GM12873 (cell line): ENCODE measurements around the gene C2orf72.

Experiments used
- CTCF ChIP-seq: IDR thresholded peaks from 2 replicates; pipeline ENCODE4 v1.5.1; 2012; ENCODE audit warnings: low read depth, mild to moderate bottlenecking, moderate library complexity, low read length, control low read depth; ENCODE audit not compliant: insufficient read depth; ENCODE audit errors: missing control alignments

Gene C2orf72

DNA sequence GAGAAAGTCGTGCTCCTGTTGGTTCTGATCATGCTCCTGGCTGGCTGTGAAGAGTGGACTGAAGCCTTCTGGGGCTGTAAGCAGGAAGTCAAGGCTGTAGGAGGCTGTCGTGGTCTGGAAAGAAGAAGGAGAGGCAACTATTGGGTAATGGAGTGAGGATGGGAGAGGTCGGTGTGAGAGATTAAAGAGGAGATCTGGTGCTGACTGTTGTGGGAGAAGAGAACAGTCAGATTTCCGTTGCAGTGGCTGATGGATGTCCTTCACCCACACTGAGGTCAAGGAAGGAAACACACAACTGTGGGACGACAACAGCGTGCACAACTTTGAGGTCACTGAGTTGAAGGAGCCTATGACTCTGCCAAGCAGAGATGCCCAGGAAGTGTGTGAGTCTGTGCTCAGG lies 16.5 kb downstream of the C2orf72 start:
- TF ChIP-seq CTCF = no peak

DNA sequence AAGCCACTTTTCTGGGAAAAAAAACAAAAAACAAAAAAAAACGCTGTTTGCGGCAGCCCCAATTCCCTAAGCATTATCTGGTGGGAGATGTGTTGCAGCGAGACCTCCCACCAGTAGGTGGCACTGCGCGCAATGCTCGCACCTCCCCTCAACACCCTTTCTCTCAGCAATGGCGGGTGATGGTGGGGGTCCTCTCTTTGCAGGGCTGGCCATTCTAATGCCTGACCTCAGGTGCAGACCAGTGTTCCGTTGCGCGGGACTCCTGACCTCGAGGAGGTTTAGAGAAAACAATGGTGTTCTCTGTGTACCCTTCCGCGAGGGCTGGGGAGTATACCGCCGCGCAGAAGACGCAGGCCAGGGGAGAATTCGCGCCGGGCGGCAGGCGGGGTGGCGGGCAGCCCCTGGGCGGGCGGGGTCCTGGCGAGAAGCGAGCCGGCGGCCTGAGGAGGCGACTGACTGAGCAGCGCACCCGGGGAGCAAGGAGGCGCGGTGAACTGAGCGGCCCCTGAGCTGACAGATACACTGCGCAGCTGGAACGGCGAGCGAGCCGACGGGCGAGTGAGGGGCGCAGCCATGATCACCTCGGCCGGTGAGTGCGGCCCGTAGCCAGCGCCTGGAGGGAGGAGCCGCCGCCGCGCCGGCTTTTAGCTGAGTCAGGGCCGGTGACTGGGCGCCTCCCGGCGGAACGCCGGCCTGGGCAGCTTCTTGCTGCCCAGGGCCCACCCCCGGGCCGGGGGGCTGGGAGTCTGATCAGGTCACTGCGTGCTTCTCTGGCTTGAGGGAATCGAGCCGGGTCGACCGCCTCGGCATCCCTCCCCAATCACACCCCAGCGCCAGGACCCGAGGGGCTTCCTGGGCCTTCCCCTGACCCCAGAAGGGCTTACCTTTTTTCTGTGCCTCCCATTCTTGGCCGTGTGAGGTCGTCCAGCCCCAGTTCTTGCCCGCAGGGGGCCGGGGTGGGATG lies 19.4 kb downstream of the C2orf72 start, which contains the start of gene PSMD1:
Gene PSMD1 (plus strand): TSS at position 415 of the 964 bp plus-strand sequence. CDS start 159 bp downstream, at position 574.
- peak; percentile 97 for TF ChIP-seq CTCF

DNA sequence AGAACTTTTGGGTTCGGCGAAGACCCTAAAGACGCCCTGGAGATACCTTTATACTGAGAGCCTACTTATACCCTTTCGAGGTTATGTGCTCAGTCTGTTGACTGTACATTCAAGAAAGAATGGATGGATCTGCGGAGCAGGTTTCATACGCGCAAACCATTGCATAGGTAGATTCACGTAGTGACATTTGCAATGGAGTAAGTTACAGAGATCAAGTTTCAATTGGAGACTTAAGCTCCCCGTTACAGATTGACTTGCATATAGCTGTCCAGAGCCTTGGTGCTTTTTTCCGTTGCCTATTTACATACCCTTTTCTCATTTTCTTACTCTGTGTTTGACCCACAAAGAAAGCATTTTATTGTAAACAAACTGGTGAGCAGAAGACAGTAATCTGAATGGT lies 20.3 kb downstream of the C2orf72 start:
- TF ChIP-seq CTCF = no peak

DNA sequence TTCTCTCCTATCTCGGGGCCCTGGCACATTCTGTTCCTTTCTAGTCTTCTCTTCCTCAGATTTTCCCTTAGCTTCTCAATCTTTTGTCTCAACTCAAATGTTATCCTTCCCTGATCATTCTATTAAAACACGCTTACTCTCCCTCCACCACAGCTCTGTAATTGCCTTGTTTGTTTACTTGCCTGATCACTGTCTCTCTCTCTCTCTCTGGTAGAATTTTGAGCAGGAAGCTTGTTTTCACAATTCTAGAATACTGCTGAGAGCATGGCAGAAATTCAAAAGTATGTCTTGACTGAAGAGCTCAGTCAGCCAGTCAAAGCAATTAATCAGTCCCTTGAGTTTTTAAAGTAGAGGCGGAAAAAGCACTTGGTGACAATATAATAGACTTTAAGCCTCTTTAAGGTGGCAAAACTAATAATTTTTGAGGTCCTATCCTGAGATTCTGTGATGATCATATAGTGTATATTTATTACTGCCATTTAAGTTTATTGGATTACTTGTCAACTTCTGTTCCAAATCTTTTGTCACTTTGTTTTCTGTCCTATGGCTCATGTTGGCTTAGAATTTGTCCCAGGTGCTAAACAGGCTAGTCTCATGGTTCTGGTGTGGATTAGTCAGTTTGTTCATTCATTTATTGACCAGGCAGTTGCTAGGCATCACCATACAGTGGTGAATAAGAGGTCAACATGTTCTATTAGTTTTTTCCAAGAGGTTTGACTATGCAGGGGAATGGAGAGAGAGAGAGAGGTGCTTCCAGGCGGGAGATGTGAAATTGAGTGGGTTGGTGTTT lies 21.6 kb downstream of the C2orf72 start:
- TF ChIP-seq CTCF = no peak

DNA sequence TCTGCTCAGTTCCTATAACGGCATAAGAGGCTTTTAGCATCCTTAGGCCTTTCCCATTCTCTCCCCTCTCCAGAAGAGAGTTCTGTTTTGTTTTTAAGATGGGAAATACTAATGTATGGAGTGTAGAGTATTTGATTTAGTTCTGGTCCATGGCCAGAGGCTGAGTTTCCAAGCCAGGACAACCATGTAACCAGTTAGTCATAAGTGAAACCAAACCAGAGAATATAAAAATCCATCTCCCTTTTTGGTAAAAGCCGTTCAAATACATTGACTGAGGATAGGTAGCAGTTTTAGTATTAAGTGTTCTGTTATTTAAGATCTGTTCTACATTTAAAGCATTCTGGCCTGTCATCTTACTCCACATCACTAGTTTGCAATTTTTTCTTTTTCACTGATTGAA lies 22.4 kb downstream of the C2orf72 start:
- TF ChIP-seq CTCF = no peak

DNA sequence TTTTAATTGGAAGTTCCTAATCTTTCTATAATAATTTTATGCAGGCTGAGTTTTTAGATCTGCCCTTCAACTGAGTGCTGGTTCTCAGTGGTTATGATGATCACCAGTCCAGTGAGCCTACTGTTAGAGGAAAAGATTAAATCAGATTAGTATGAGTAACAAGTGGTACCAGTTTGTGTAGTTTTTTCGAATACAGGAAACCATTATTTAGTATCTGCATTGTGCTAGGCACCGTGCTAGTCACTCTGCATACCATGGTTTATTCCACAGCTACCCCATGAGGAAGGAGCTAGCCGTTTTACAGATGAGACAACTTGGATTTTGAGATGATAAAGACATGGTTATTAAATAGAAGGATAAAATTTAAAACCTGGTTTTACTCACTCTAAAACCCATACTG lies 25.5 kb downstream of the C2orf72 start:
- TF ChIP-seq CTCF = no peak

DNA sequence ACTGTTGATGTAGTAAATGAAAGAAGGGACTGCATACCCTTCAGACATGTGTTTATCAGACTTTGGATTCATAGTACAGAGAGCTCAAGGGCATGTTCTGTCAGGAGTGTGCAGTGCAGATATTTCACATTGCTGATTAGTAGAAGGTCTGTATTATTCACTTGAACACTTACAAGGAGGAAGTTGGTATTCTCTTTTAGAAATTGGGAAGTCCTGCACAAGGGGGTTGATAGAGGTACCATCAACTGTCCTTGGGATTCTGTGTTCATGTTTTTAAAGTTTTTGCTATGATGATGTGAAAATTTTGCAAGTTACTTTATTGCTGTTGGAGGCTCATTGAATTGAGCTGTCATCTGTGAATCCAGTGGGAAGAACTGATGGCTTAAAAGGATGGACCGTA lies 26.0 kb downstream of the C2orf72 start:
- no peak for TF ChIP-seq CTCF
